ENCODE results near the gene TMEM39B.

Gene TMEM39B

DNA sequence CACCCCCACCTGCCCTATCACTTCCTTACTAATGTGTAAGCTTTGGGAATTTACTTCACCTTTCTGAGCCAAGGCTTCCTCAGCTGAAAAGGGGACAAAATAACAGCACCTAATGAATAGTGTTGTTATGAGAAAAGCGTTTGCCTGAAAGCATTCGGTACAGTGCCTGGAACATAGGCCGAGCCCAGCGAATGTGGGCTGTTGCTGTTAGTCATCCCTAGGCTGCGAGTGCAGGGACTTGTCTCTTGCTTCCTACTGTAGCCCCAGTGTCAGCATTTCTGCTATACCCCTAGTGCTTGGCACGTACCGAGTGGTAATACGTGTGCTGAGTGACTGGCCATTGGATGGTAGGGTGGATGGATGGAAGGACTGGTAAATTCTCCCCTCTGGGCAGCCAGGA lies 18.4 kb downstream of the TMEM39B start:
- Histone ChIP-seq H3K9ac (ENCODE audit: low read depth in 1 of 2, low read length in 2 of 2) (no peak overlapping the region), H3K9me3 (ENCODE audit: control insufficient read depth in 2 of 2, low read length in 2 of 2) (no peaks in the 10 kb centered on the region), H3K27me3 (ENCODE audit: control insufficient read depth in 2 of 2, insufficient read depth in 2 of 2, low read length in 2 of 2) (no peaks in the 10 kb centered on the region), H3K27ac (ENCODE audit: low read depth in 2 of 2, low read length in 2 of 2) (no peak overlapping the region), H3K4me3 (ENCODE audit: low read length in 2 of 2) (no peak overlapping the region), H3K36me3 (ENCODE audit: control insufficient read depth in 2 of 2, insufficient read depth in 2 of 2, low read length in 2 of 2) (peaks cover 33 to 34% of the 10 kb centered on the region in 2 donors), H3K4me1 (ENCODE audit: control insufficient read depth in 2 of 2, insufficient read depth in 2 of 2, low read length in 2 of 2) (no peaks in the 10 kb centered on the region)

DNA sequence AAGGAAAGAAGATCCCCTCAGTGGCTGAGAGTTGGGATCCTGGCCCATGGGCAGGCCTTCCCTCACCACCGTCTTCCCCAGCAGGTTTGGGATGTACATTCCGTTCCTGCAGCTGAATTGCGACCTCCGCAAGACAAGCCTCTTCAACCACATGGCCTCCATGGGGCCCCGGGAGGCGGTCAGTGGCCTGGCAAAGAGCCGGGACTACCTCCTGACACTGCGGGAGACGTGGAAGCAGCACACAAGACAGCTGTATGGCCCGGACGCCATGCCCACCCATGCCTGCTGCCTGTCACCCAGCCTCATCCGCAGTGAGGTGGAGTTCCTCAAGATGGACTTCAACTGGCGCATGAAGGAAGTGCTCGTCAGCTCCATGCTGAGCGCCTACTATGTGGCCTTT lies 18.9 kb downstream of the TMEM39B start:
- Histone ChIP-seq H3K27me3 (ENCODE audit: control insufficient read depth in 2 of 2, insufficient read depth in 2 of 2, low read length in 2 of 2) (no peaks in the 10 kb centered on the region), H3K36me3 (ENCODE audit: control insufficient read depth in 2 of 2, insufficient read depth in 2 of 2, low read length in 2 of 2) (peaks cover 33 to 34% of the 10 kb centered on the region in 2 donors), H3K4me3 (ENCODE audit: low read length in 2 of 2) (no peak overlapping the region), H3K9me3 (ENCODE audit: control insufficient read depth in 2 of 2, low read length in 2 of 2) (no peaks in the 10 kb centered on the region), H3K4me1 (ENCODE audit: control insufficient read depth in 2 of 2, insufficient read depth in 2 of 2, low read length in 2 of 2) (no peaks in the 10 kb centered on the region), H3K9ac (ENCODE audit: low read depth in 1 of 2, low read length in 2 of 2) (no peak overlapping the region), H3K27ac (ENCODE audit: low read depth in 2 of 2, low read length in 2 of 2) (no peak overlapping the region)

DNA sequence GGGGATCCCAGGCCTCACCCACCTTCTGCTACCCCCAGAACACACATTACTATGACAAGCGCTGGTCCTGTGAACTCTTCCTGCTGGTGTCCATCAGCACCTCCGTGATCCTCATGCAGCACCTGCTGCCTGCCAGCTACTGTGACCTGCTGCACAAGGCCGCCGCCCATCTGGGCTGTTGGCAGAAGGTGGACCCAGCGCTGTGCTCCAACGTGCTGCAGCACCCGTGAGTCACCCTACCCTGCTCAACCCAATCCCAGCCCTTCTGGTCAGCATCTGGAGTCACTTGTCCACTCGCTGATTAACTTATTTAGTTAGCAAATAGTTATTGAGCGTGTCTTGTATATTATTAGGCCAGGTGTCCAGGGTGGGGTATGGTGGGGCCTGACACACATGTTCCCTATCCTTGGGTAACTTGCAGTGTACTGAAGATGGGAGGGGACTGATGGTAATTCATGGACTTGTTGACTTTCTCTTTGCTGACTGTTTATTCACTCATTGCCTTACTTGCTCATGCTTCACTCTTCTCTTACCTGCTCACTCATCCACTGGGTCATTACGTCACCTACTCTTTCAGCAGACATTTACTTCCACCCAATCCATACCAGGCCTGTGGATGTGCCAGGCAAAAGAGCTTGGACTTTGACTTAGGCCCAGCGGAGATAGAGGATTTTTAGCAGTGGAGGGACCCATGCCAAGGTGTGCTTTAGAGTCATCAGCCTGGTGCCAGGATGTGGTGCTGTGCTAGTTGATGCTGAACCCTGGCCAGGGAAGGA lies 22.2 kb downstream of the TMEM39B start:
- Histone ChIP-seq H3K4me1 (ENCODE audit: control insufficient read depth in 2 of 2, insufficient read depth in 2 of 2, low read length in 2 of 2) (no peaks in the 10 kb centered on the region), H3K36me3 (ENCODE audit: control insufficient read depth in 2 of 2, insufficient read depth in 2 of 2, low read length in 2 of 2) (peaks cover 33 to 34% of the 10 kb centered on the region in 2 donors), H3K27ac (ENCODE audit: low read depth in 2 of 2, low read length in 2 of 2) (peak overlapping the region; percentile 50 to 68), H3K4me3 (ENCODE audit: low read length in 2 of 2) (no peak overlapping the region), H3K9me3 (ENCODE audit: control insufficient read depth in 2 of 2, low read length in 2 of 2) (no peaks in the 10 kb centered on the region), H3K9ac (ENCODE audit: low read depth in 1 of 2, low read length in 2 of 2) (no peak overlapping the region), H3K27me3 (ENCODE audit: control insufficient read depth in 2 of 2, insufficient read depth in 2 of 2, low read length in 2 of 2) (no peaks in the 10 kb centered on the region)

DNA sequence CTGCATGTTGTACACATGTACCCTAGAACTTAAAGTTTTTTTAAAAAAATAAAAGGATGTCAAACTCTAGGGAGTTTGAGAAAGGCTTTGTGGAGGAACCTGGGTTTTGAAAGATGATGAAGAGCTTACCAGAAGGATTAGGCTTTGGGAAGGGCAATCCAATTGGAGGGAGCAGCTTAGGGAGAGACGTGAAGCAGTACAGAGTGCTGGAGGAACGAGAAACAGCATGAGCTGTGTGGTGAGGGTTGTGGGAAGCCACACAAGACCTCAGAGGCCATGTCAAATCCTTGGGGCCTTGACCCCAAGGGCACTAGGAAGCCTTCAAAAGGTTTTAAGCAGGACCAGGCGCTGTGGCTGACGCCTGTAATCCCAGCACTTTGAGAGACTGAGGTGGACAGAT lies 26.7 kb downstream of the TMEM39B start:
- Histone ChIP-seq H3K27me3 (ENCODE audit: control insufficient read depth in 2 of 2, insufficient read depth in 2 of 2, low read length in 2 of 2) (no peaks in the 10 kb centered on the region), H3K9ac (ENCODE audit: low read depth in 1 of 2, low read length in 2 of 2) (no peak overlapping the region), H3K9me3 (ENCODE audit: control insufficient read depth in 2 of 2, low read length in 2 of 2) (no peaks in the 10 kb centered on the region), H3K36me3 (ENCODE audit: control insufficient read depth in 2 of 2, insufficient read depth in 2 of 2, low read length in 2 of 2) (peaks cover 24 to 32% of the 10 kb centered on the region in 2 donors), H3K27ac (ENCODE audit: low read depth in 2 of 2, low read length in 2 of 2) (no peak overlapping the region), H3K4me1 (ENCODE audit: control insufficient read depth in 2 of 2, insufficient read depth in 2 of 2, low read length in 2 of 2) (no peaks in the 10 kb centered on the region), H3K4me3 (ENCODE audit: low read length in 2 of 2) (no peak overlapping the region)

DNA sequence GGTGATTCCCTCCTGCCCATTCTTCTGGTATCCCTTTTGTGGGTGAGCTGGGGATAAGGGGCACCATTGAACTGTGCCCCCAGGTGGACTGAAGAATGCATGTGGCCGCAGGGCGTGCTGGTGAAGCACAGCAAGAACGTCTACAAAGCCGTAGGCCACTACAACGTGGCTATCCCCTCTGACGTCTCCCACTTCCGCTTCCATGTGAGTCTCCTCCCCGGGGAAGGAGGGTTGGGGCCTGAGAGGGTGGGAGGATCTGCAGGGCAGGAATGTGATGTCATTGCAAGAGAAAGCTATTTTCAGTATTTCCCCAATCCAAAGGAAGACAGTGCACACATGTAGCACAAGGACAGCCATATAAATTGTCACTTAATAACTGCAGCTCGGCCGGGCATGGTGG lies 27.6 kb downstream of the TMEM39B start:
- H3K36me3 ChIP-seq (ENCODE audit: control insufficient read depth in 2 of 2, insufficient read depth in 2 of 2, low read length in 2 of 2), result peaks cover 18 to 23% of the 10 kb centered on the region in 2 donors

DNA sequence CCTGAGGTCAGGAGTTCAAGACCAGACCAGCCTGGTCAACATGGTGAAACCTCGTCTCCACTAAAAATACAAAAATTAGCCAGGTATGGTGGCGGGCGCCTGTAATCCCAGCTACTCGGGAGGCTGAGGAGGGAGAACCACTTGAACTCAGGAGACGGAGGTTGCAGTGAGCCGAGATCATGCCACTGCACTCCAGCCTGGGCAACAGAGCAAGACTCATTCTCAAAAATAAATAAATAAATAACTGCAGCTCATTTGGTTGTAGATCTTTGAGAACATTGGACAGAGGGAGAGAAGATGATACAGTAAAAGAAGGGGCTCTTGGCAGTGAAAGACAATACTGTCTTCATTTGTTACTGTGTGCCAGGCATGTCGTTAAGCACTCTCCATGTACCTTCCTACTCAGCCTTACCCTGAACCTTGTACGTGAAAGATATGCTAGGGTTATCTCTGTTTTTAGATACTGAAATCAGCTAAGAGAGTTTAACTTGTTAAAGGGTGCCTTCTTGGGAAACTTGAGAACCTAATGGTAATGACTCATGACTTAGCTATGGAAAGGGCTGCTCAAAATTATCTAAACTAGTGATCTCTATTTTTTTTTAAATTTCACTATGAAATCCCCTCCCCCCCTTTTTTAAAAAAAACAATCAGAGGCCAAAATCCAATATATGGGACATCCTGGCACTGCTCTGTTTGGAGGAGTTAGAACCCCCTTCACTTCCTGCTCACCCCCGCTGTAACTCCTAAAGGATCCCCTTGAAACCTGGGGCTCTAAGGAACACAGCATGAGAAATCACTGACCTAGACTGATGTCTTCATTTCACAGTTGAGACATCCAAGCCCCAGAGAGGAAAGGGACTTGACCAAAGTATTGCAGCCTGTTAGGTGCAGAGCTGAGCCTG lies 28.3 kb downstream of the TMEM39B start:
- H3K4me1 ChIP-seq (ENCODE audit: control insufficient read depth in 2 of 2, insufficient read depth in 2 of 2, low read length in 2 of 2), result no peaks in the 10 kb centered on the region
- no peak overlapping the region for H3K9ac ChIP-seq (ENCODE audit: low read depth in 1 of 2, low read length in 2 of 2)
- no peak overlapping the region for H3K4me3 ChIP-seq (ENCODE audit: low read length in 2 of 2)
- peaks cover 11 to 18% of the 10 kb centered on the region in 2 donors for H3K36me3 ChIP-seq (ENCODE audit: control insufficient read depth in 2 of 2, insufficient read depth in 2 of 2, low read length in 2 of 2)
- no peak overlapping the region for H3K27ac ChIP-seq (ENCODE audit: low read depth in 2 of 2, low read length in 2 of 2)
- no peaks in the 10 kb centered on the region for H3K9me3 ChIP-seq (ENCODE audit: control insufficient read depth in 2 of 2, low read length in 2 of 2)
- no peaks in the 10 kb centered on the region for H3K27me3 ChIP-seq (ENCODE audit: control insufficient read depth in 2 of 2, insufficient read depth in 2 of 2, low read length in 2 of 2)

More for the DNA sequence above, 27.6 kb downstream of the TMEM39B start:
- Histone ChIP-seq H3K9me3 (ENCODE audit: control insufficient read depth in 2 of 2, low read length in 2 of 2) (no peaks in the 10 kb centered on the region), H3K4me1 (ENCODE audit: control insufficient read depth in 2 of 2, insufficient read depth in 2 of 2, low read length in 2 of 2) (no peaks in the 10 kb centered on the region), H3K27ac (ENCODE audit: low read depth in 2 of 2, low read length in 2 of 2) (no peak overlapping the region), H3K4me3 (ENCODE audit: low read length in 2 of 2) (no peak overlapping the region), H3K27me3 (ENCODE audit: control insufficient read depth in 2 of 2, insufficient read depth in 2 of 2, low read length in 2 of 2) (no peaks in the 10 kb centered on the region), H3K9ac (ENCODE audit: low read depth in 1 of 2, low read length in 2 of 2) (no peak overlapping the region)

DNA sequence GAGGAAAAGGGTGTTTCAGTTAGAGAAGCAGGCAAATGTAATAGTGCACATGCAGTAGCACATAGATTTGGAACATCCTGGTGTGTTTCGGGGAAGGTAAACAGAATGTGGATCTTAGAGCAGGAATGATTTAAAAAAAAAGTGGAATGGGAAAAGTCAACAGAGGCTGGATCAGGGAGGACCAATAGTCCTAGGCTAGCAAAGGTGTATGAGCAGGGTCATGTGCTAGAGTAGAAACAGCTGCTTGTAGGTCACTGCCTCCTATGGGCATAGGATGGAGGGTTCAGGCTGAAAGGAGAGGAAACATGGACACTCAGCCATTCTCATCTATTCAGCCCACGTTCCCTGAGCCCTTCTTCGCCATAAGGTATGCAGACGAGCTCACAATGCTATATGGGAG lies 31.4 kb downstream of the TMEM39B start:
- Histone ChIP-seq H3K27ac (ENCODE audit: low read depth in 2 of 2, low read length in 2 of 2) (no peak overlapping the region), H3K27me3 (ENCODE audit: control insufficient read depth in 2 of 2, insufficient read depth in 2 of 2, low read length in 2 of 2) (no peaks in the 10 kb centered on the region), H3K9me3 (ENCODE audit: control insufficient read depth in 2 of 2, low read length in 2 of 2) (no peaks in the 10 kb centered on the region), H3K36me3 (ENCODE audit: control insufficient read depth in 2 of 2, insufficient read depth in 2 of 2, low read length in 2 of 2) (peaks cover 9 to 16% of the 10 kb centered on the region in 2 donors), H3K4me3 (ENCODE audit: low read length in 2 of 2) (no peak overlapping the region), H3K4me1 (ENCODE audit: control insufficient read depth in 2 of 2, insufficient read depth in 2 of 2, low read length in 2 of 2) (peaks cover 0 to 4% of the 10 kb centered on the region in 2 donors), H3K9ac (ENCODE audit: low read depth in 1 of 2, low read length in 2 of 2) (no peak overlapping the region)

DNA sequence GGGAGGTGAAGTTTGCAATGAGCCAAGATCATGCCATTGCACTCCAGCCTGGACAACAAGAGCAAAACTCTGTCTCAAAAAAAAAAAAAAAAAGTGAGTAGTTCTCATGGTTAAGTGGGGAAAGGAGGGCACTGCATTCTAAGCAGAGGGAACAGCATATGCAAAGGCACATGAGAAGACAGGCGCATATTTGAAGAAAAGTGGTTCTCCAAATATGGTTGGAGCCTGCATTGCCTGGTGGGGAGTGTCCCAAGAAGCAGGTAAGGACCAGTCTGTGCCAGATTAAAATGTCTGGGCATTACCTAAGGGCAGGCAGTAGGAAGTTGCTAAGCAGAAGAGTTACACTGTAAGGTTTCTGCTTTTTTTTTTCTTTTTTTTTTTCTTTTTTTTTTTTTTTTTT lies 32.6 kb downstream of the TMEM39B start:
- H3K36me3 ChIP-seq (ENCODE audit: control insufficient read depth in 2 of 2, insufficient read depth in 2 of 2, low read length in 2 of 2), result peaks cover 7 to 13% of the 10 kb centered on the region in 2 donors
- H3K9me3 ChIP-seq (ENCODE audit: control insufficient read depth in 2 of 2, low read length in 2 of 2), result no peaks in the 10 kb centered on the region
- peaks cover 2 to 8% of the 10 kb centered on the region in 2 donors for H3K4me1 ChIP-seq (ENCODE audit: control insufficient read depth in 2 of 2, insufficient read depth in 2 of 2, low read length in 2 of 2)
- no peak overlapping the region for H3K9ac ChIP-seq (ENCODE audit: low read depth in 1 of 2, low read length in 2 of 2)
- no peak overlapping the region for H3K4me3 ChIP-seq (ENCODE audit: low read length in 2 of 2)
- no peaks in the 10 kb centered on the region for H3K27me3 ChIP-seq (ENCODE audit: control insufficient read depth in 2 of 2, insufficient read depth in 2 of 2, low read length in 2 of 2)
- no peak overlapping the region for H3K27ac ChIP-seq (ENCODE audit: low read depth in 2 of 2, low read length in 2 of 2)

DNA sequence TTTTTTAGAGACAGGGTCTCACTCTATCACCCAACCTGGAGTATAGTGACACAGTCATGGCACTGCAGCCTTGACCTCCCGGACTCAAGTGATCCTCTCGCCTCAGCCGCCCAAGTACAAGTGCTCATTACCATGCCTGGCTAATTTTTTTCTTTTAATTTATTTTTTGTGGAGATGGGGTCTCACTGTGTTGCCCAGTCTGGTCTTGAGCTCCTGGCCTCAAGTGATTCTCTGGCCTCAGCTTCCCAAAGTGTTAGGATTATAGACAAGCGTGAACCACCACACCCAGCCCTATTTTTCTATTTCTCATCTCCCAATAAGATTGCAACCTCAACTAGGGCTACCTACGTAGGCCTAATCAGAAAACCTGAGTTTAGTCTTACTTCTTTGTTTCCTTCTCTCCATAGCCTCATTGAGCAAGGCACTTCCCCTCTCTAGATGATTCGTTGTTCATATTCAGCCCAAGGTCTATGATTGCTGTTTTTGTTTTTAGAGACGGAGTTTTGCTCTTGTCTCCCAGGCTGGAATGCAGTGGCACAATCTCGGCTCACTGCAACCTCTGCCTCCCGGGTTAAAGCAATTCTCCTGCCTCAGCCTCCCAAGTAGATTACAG lies 34.0 kb downstream of the TMEM39B start:
- H3K4me3 ChIP-seq (ENCODE audit: low read length in 2 of 2), result no peak overlapping the region
- H3K9ac ChIP-seq (ENCODE audit: low read depth in 1 of 2, low read length in 2 of 2), result no peak overlapping the region
- peaks cover 10 to 11% of the 10 kb centered on the region in 2 donors for H3K4me1 ChIP-seq (ENCODE audit: control insufficient read depth in 2 of 2, insufficient read depth in 2 of 2, low read length in 2 of 2)
- no peaks in the 10 kb centered on the region for H3K27me3 ChIP-seq (ENCODE audit: control insufficient read depth in 2 of 2, insufficient read depth in 2 of 2, low read length in 2 of 2)
- H3K36me3 ChIP-seq (ENCODE audit: control insufficient read depth in 2 of 2, insufficient read depth in 2 of 2, low read length in 2 of 2), result peaks cover 2 to 5% of the 10 kb centered on the region in 2 donors
- H3K27ac ChIP-seq (ENCODE audit: low read depth in 2 of 2, low read length in 2 of 2), result peak overlapping the region in 1 of 2 donors; percentile 93
- H3K9me3 ChIP-seq (ENCODE audit: control insufficient read depth in 2 of 2, low read length in 2 of 2), result no peaks in the 10 kb centered on the region

Data from mucosa of rectum (tissue), 2 donors.